Heart left ventricle (tissue), 13 donors: Measurements from ENCODE around the gene GTPBP8.

Experiments used
- CTCF ChIP-seq, 12 donors: fragments of 200-600 bp; sonication (generic) in 4 of 12; IDR thresholded peaks; one replicate each; pipeline versions ENCODE4 v1.5.0 to v1.8.0; 2018 to 2022; ENCODE audit warnings: antibody characterized with exemption in 12 of 12, mild to moderate bottlenecking in 5 of 12
- POLR2A ChIP-seq, 2 donors: fragments of 450-650 bp; IDR thresholded peaks; one replicate each; pipeline ENCODE4 v1.6.1; 2017; ENCODE audit warnings: antibody characterized with exemption in 2 of 2, mild to moderate bottlenecking in 2 of 2, moderate library complexity in 2 of 2
- donor health status: ischemic (EF 13 %, LVEDD 7.1; RV severe dilation, severe dysfunction).
- donor health status: DM: no; HTN: yes; CAD: no.
- donor health status: DM: no; HTN: no; CAD: no.
- donor health status: ischemic (EF 25% LVEDD 6.9; RV normal size, moderate dysfunction).
- donor health status: ischemic (EF 25% LVEDD 5.7; RV mildly dilated, moderate dysfunction).
- donor health status: ischemic (EF 35%, LVEDD 5.7; RV mildly dilated, moderate dysfunction).
- donor health status: nonischemic (EF 11% LVEDD 7.7; RV severe dilation, severe dysfunction).
- donor health status: DM: yes; HTN: yes; CAD: no.
- donor health status: PGD.
- donor health status: ischemic (EF 29% LVEDD 5.4; RV normal size, mild dysfunction).
- donor health status: nonischemic (EF 23%, LVEDD 6.1; RV moderate dilation, normal function).

- TF ChIP-seq CTCF (IDR thresholded peaks at IDR 0.05) (no peak), POLR2A (IDR thresholded peaks at IDR 0.05) (no peak)
These were observed 31.8 kb upstream of the GTPBP8 start for GRCh38 chr3:112958811-112959560.
